ENCODE data around the gene C1GALT1. TPM values are rescaled to one million over a fixed set of nuclear protein-coding genes. Genes with fewer than 3 reads are reported as not detected.
A peak's percentile ranks its signal among the peaks of the same experiment; 100 is the strongest.
"Not testable (repeated sequence)": the region's sequence is repeated elsewhere in the genome, so short reads cannot be mapped to it uniquely, and the experiment has no call there.

Gene C1GALT1
- 11.0 TPM for total RNA-seq

DNA sequence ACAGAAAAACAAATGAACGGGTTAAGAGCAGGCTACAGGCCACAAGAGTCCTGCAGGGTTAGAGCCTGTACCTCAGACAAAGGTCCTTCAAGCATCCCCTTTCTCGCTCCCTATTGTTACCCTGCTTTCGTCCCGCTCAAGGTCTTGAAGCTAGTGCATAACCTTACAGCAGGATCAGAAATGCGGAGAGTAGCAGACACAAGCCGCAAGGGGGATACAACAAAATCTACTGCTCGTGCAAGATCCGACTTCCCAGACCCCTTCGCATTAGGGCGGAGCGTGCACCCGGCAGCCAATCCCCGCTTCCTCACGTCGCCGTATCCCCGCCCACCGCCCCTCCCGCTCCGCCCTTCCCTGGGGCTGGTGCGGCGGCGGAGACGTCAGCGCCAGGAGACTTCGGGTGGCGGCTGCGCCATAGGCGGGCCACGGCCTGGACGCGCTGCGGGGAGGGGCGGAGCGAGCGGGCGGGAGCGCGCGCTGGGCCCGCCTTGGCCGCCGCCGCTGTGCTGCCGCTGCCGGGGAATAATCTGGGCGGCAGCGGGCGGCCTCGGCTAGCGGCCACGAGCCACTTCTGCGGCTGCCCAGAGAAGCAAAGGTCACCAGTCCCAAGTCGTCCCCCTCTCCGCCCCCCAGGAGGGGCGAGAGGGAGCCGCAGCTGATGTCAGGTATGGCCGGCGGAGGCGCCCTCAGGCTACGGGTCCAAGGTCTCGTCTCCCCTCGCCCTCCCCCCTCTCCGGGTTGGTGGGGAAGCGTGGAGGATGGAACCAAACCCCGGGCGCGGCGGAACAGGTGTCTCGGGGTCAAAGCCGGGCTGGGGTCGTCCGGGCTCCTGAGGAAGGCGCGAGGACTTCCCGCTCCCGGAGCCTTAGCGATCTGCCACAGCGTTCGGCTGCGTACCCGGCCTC is at the start of gene C1GALT1:
C1GALT1 (plus strand) TSS at position 389 of the 905 bp plus-strand sequence. CDS start 51,776 bp downstream, outside the sequence.
- no peaks in the 10 kb centered on the region for H3K36me3 ChIP-seq
- peak within 1 kb of the TSS; percentile 87 to 93 for H3K4me3 ChIP-seq
- H3K9me3 ChIP-seq, result no peaks in the 10 kb centered on the region
- no peaks in the 10 kb centered on the region for H3K27me3 ChIP-seq
- H3K4me1 ChIP-seq, result peaks cover 0 to 7% of the 10 kb centered on the region in 2 donors
- intact Hi-C loops (cut with DNase I), result loop anchor here (1.0 to 5.0 kb wide), 5 partner anchors 80 to 786 kb away; partner anchors contain the start of genes GLCCI1, MIOS, UMAD1 and ZNF12
- TF ChIP-seq CTCF (IDR thresholded peaks at IDR 0.05), result peak in 2 of 3 experiments; percentile 26 to 44
- peak within 1 kb of the TSS; percentile 89 to 94 for H3K27ac ChIP-seq
- peak; percentile 90 to 98 for DNase-seq (ENCODE audit: low spot score in 2 of 2)

DNA sequence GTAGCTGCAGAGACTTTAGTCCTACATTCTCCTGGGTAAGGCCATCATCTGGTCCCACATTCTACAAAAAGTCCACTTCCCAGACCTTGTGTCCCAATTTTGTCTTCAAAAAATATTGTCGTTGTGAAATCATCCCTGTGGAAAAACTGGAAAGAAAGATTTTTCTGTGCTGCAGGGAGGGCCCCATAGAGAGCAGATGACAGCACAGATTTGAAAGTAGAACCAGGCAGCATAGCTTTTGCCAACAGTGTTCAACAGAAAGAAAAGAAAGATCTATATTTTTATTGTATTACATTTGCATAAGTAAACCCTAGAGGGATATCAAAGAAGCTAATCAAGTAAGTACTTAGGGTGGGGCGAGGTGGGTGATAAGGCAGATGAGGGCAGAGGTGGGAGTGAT is 48.3 kb upstream of the C1GALT1 start:
- Histone ChIP-seq H3K27me3 (no peaks in the 10 kb centered on the region), H3K4me1 (peaks cover 0 to 3% of the 10 kb centered on the region in 2 donors), H3K4me3 (no peak overlapping the region), H3K27ac (no peak overlapping the region), H3K9me3 (no peaks in the 10 kb centered on the region), H3K36me3 (no peaks in the 10 kb centered on the region)
- intact Hi-C loops (cut with DNase I), result no loop called here
- no peak for DNase-seq (ENCODE audit: low spot score in 2 of 2)
- TF ChIP-seq CTCF (IDR thresholded peaks at IDR 0.05), result no peak

- Histone ChIP-seq H3K9me3 (no peaks in the 10 kb centered on the region), H3K36me3 (no peaks in the 10 kb centered on the region), H3K27me3 (no peaks in the 10 kb centered on the region), H3K27ac (no peak overlapping the region), H3K4me3 (no peak overlapping the region), H3K4me1 (peaks cover 0 to 3% of the 10 kb centered on the region in 2 donors)
- intact Hi-C loops (cut with DNase I), result no loop called here
- no peak for TF ChIP-seq CTCF (IDR thresholded peaks at IDR 0.05)
- DNase-seq (ENCODE audit: low spot score in 2 of 2), result no peak
Observed at GRCh38 chr7:7135074-7135473, 47.3 kb upstream of the C1GALT1 start.

GRCh38 chr7:7135924-7136323 is 46.4 kb upstream of the C1GALT1 start:
- intact Hi-C loops (cut with DNase I); H3K4me3 ChIP-seq; DNase-seq (ENCODE audit: low spot score in 2 of 2); H3K4me1 ChIP-seq; H3K27ac ChIP-seq; H3K9me3 ChIP-seq; H3K27me3 ChIP-seq; H3K36me3 ChIP-seq: not testable (repeated sequence)

- no peak for TF ChIP-seq CTCF (IDR thresholded peaks at IDR 0.05)
- Histone ChIP-seq H3K9me3 (no peaks in the 10 kb centered on the region), H3K4me3 (no peak overlapping the region), H3K4me1 (peaks cover 0 to 3% of the 10 kb centered on the region in 2 donors), H3K27me3 (no peaks in the 10 kb centered on the region), H3K36me3 (no peaks in the 10 kb centered on the region), H3K27ac (no peak overlapping the region)
- no peak for DNase-seq (ENCODE audit: low spot score in 2 of 2)
- intact Hi-C loops (cut with DNase I), result no loop called here
Observed at GRCh38 chr7:7136466-7137381, 45.6 kb upstream of the C1GALT1 start.

Measured in ascending aorta (tissue), 2 donors.